Measurements from ENCODE around the gene NKX2-2. TPM values are rescaled to one million over a fixed set of nuclear protein-coding genes. Genes with fewer than 3 reads are reported as not detected.

The NKX2-2 gene
- total RNA-seq, 4 donors from 2014 or later, result not detected

GRCh38 chr20:21464916-21465315 lies 48.9 kb downstream of the NKX2-2 start:
- peaks cover 0 to 7% (median 0%) of the 10 kb centered on the region in 4 donors for H3K27me3 ChIP-seq
- H3K9me3 ChIP-seq, result peaks cover 0 to 4% (median 0%) of the 10 kb centered on the region in 4 donors
- no peaks in the 10 kb centered on the region for H3K36me3 ChIP-seq
- no peaks in the 10 kb centered on the region for H3K4me1 ChIP-seq
- intact Hi-C loops (cut with DNase I), result no loop called here
- no peak overlapping the region for H3K4me3 ChIP-seq
- WGBS, result 70% methylated on average over 2 of the region's 2 CpGs
- no peak overlapping the region for H3K27ac ChIP-seq (replicated peaks in 1 of 4)
- no peak for DNase-seq (ENCODE audit: extremely low spot score)
- TF ChIP-seq CTCF (IDR thresholded peaks at IDR 0.05), result no peak
- no peak for TF ChIP-seq POLR2AphosphoS5 (IDR thresholded peaks at IDR 0.05)
- TF ChIP-seq EP300 (IDR thresholded peaks at IDR 0.05), result no peak
- no peak for TF ChIP-seq POLR2A (IDR thresholded peaks at IDR 0.05; ENCODE audit: low read depth)

Other genes with a start within 250 kb of the NKX2-2 start
- 10 to 100 TPM; 49.0 to 76.9 (median 56.7) TPM for gene XRN2, start 210.7 kb downstream of the NKX2-2 start, total RNA-seq
- not detected for gene NKX2-4, start 116.5 kb downstream of the NKX2-2 start, total RNA-seq
- gene PAX1, start 191.6 kb upstream of the NKX2-2 start, total RNA-seq, result not detected